AG08396 (cell line): ENCODE data around the gene CXCL10.
"Not testable (repeated sequence)": the region's sequence is repeated elsewhere in the genome, so short reads cannot be mapped to it uniquely, and the experiment has no call there.

Source experiments
- DNase-seq: peaks from one replicate; pipeline ENCODE4 v3.0.0; 2012; ENCODE audit warnings: low spot score, mixed read lengths

Gene CXCL10

DNA sequence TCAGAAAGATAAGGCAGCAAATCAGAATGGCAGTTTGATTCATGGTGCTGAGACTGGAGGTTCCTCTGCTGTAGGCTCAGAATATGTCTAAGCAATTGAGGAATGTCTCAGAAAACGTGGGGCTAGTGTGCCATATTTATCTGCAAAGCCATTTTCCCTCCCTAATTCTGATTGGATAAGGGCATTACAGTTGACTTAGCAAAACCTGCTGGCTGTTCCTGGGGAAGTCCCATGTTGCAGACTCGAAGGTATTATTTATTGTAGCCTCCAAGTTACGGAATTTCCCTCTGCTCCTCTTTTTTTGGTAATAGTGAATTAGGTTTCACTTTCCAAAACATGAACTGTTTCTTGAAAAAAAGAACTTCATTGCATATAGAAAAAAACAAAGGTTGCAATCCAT is at the start of gene CXCL10:
TSS of gene CXCL10 (minus strand) at position 109 of the 400 bp plus-strand sequence. CDS start at position 43, 66 bp downstream.
- peak; percentile 12 for DNase-seq

DNA sequence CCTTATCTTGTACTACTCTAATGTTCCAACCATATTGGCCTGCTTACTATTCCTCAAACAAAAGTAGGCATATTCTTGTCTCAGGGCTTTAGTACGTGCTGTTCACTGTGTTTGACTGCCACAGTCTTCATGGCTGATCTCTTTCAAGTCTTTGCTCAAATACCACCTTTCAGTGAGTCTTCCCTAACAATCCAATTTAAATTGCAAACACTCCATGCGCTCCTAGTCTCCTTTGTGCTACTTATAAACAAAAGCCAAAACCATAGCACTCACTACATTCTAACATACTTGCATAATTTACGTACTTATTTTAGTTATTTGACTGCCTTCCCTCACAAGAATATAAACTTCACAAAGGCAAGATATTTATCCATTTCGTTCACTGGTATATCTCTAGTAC is 49.5 kb upstream of the CXCL10 start:
- no peak for DNase-seq

DNA sequence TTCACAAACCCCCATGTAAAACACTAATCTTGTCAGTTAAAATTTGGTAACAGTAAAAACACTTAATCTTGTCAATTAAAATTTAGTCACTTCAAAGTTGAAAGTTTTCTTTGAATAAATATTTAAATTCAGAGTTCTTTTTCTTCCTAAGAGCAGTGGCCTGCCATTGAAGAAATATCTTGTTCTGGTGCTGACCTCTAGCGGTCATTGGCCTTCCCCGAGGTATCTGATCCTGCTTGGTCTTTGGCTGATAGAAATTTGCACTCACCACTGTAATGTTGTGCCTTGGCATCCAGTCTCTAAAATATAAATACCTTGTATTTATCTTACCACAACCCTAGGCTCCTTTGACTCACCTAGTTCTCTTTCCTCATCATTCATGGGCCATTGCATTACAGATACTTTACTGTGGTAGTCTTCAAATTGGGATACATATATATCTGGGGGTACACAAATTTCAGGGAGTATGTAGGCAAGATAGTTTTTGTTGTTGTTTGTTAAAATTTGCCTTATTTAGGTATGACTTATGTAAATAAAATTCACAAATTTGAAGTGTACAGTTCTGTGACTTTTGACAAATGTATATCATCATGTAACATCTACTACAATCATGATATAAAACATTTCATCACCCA is 44.5 kb upstream of the CXCL10 start:
- peak; percentile 76 for DNase-seq

DNA sequence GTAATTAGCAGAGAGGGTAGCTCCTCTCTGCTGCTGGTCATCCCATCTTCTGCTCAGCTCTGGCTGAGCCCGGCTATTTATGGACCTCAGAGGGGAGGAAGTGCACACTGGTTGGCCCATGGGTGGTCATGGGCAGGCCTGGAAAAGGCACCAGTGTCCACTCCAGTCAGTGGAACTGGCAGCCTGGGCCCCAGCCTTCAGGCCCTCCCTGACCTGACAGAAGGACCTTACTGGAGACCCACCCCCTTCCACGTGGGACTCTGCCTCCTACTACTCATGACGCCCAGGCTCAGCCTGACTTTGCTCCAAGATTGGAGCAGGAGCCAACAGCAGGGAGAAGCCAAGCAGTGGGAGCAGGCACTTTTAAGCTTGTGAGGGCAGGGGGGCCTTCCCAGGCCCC is 43.2 kb upstream of the CXCL10 start:
- DNase-seq: no peak

DNA sequence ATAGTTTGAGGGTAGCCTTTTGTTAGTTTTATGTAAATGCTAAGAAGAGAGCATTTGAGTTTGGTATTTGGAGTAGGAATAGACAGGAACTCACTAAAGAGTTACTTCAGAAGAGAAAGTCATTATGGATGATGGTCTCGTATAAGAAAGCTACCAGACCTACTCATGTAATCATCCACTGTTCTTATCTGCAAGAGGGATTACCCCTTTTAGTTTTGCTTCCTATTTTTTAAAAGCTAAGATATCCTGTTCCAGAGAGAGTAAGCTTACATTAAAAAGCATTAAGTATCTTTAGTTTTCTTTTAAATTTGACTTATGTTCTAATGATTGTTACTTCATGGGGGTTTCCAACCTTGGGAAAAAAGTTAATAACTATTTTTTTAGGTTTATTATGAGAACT is 38.7 kb upstream of the CXCL10 start:
- no peak for DNase-seq

DNA sequence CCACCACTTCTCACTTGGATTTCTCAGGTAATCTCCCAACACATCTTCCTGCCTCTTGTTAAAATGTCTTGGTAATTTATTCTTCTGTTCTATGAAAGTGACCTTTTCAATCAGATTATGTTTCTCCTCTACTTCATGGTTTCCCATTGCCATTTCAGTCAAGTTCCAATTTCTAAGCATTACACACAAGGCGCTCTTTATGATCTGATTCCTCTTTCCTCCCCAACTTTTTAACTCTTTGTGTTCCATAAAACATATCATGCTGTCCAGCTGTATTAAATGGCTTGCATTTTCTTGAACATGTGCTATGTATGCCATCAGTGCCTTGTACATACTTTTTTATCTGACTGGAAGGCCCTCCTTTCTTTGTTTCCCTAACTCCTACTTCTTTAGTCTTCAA is 38.1 kb upstream of the CXCL10 start:
- no peak for DNase-seq

DNA sequence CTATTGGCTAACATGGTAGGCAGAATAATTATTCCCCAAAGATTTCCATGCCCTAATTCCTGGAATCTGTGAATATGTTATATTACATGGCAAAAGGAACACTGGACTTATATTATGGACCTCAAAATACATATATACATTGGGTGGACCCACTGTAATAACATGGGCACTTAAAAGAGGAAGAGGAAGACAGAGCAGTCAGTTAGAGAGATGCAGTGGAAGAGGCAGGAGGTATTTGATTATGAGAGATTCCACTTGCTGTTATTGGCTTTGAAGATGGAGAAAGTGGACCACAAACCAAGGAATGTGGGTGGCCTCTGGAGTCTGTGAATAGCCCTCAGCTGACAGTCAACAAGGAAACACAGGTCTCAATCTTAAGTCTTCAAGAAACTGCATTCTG is 37.2 kb upstream of the CXCL10 start:
- no peak for DNase-seq

DNA sequence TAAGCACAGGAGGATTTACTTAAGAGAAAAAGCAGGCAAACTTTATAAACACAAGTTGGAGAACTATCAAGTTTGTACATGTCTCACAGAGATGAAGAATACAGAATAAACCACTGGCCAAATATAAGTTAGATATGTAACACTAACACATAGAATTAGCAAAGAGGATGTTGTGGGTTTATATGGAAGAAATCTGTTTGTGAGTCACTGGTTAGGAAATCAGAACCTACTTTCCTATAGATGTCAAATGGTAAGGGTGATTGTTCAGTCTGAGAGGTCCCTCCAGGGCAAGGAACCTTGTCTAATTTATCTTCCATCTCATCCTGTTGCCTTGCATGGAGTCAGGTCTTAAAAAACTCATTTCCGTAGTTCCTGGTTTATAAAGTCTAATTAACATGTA is 36.5 kb upstream of the CXCL10 start:
- DNase-seq: no peak

DNA sequence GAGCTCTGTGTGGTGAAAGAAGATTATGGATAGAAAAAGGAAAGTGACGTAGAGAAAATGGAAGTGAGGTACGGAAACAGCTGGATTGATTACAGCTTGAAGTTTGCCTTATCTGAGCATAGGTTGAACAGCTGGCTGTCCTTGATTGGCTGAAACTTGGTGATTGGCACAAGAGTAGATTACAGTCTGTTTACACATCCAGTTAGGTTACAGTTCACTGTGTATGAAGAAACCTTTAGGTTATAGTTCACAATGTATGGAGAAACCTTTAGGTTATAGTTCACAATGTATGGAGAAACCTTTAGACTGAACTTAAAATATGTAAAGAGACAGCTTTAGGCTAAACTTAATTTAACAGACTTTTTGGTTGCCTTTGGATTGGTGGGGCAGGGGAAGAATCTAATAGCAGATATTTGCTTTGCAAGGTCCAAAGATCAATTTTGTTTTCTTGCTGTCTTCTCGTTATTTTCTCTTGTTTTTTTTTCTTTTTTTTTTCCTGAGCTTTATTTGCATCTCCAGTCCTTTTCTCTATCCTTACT is 35.7 kb upstream of the CXCL10 start:
- DNase-seq: no peak

DNA sequence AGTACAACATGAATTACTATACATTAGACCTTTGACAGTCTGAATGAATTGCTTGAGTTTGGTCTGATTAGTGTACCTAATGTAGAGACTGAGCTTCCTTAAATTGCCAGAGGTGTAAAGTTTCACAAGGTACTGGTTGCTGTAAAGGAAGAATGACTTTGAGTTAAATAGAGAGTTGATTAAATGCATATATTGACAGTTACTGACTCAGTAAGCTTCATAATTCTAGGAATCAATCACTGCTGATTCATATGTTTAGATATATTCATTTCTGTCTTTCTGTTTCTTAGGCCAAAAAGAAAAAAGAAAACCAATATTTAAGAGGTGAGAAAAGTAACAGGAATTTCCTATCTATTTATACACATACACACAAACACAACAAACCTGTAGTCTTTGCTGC is 35.0 kb upstream of the CXCL10 start:
- DNase-seq: no peak

DNA sequence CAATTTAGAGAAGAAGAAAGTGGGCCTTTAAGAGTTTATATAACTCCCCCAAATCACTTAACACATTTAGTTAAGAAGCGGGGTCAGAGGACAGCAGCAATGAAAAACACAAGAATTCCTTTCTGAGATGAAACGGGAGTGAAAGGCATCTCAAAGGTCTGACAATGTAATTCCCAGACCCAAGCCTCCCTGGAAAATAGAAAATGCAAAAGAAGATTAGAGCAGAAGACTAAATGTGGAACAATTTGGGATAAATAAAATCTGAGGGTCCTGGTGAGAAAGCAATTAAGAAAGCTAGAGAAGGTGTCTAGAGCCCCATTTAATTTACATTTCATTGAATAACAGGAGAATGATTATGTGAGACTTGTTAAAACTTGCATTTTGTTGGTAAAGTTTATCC is 32.1 kb upstream of the CXCL10 start:
- DNase-seq: no peak

DNA sequence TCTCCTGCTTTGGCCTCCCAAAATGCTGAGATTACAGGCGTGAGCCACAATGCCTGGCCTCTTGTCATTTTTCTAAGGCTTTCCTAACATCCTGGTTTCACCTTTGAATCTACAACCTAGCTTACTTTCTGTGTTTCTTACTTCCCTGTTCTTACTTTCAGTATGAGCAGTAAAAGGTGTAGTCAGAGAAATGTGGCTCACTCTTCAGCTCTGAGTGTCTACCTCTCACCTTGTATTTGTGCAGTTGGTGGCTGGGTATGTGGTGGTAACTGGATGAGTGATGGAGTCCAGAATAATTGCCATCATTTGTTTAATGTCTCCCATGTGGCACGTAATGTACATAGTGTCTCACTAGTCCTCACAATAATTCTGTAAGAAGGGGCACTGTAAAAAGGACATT is 31.7 kb upstream of the CXCL10 start:
- no peak for DNase-seq

DNA sequence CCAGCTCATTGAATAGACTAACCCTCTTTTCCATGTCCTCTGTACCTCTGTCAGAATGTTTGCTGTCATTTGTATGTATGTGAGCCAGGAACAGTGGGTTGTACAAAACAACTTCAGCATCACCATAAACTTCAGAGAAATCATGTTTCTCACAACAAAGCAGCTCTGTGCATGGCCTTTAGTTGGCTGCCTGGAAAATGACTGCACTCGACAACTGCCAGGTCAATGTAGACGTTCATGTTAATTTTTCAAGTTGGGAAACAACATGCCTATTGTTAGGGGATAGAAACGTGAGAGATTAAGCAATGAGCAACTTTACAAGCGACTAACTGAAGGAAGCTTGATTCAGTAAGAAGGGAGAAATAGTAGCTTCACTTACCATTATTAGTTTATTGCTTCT is 30.4 kb upstream of the CXCL10 start:
- no peak for DNase-seq

DNA sequence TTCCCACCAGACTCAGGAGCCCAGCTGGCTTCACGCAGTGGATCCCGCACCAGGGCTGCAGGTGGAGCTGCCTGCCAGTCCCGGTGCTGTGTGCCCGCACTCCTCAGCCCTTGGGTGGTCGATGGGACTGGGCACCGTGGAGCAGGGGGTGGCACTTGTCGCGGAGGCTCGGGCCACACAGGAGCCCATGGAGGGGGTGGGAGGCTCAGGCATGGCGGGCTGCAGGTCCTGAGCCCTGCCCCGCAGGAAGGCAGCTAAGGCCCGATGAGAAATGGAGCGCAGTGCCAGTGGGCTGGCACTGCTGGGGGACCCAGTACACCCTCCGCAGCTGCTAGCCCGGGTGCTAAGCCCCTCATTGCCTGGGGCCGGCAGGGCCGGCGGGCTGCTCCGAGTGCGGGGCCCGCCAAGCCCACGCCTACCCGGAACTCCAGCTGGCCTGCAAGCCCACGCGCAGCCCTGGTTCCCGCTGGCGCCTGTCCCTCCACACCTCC is 27.3 kb upstream of the CXCL10 start:
- DNase-seq: not testable (repeated sequence)

DNA sequence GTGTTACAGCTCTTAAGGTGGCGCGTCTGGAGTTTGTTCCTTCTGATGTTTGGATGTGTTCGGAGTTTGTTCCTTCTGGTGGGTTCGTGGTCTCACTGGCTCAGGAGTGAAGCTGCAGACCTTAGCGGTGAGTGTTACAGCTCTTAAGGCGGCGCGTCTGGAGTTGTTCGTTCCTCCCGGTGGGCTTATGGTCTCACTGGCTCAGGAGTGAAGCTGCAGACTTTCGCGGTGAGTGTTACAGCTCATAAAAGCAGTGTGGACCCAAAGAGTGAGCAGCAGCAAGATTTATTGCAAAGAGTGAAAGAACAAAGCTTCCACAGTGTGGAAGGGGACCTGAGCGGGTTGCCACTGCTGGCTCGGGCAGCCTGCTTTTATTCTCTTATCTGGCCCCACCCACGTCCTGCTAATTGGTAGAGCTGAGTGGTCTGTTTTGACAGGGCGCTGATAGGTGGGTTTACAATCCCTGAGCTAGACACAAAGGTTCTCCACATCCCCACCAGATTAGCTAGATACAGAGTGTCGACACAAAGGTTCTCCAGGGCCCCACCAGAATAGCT is 26.6 kb upstream of the CXCL10 start:
- not testable (repeated sequence) for DNase-seq

DNA sequence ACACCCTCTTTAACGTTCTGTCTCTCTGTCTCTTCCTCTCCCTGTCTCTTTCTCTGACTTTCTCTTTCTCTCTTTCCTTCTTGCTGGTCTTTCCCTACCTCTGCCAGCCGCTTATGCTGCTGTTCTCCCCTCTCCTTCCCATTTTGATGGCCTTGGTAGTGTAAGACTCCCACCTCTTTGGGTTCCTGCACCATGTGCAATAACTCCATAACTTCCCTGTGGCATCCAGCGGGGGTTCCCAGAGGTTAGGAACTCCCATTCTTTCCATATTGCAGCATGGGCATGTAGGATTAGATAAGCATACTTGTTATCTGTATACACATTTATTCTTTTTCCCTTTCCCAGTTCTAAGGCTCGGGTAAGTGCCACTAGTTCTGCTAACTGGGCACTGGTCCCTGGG is 21.4 kb upstream of the CXCL10 start:
- not testable (repeated sequence) for DNase-seq

DNA sequence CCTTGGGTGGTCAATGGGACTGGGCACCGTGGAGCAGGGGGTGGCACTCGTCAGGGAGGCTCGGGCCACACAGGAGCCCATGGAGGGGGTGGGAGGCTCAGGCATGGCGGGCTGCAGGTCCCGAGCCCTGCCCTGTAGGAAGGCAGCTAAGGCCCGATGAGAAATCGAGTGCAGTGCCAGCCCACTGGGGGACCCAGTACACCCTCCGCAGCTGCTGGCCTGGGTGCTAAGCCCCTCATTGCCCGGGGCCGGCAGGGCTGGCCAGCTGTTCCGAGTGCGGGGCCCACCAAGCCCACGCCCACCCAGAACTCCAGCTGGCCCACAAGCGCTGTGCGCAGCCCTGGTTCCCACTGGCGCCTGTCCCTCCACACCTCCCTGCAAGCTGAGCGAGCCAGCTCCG is 20.0 kb upstream of the CXCL10 start:
- DNase-seq: not testable (repeated sequence)

DNA sequence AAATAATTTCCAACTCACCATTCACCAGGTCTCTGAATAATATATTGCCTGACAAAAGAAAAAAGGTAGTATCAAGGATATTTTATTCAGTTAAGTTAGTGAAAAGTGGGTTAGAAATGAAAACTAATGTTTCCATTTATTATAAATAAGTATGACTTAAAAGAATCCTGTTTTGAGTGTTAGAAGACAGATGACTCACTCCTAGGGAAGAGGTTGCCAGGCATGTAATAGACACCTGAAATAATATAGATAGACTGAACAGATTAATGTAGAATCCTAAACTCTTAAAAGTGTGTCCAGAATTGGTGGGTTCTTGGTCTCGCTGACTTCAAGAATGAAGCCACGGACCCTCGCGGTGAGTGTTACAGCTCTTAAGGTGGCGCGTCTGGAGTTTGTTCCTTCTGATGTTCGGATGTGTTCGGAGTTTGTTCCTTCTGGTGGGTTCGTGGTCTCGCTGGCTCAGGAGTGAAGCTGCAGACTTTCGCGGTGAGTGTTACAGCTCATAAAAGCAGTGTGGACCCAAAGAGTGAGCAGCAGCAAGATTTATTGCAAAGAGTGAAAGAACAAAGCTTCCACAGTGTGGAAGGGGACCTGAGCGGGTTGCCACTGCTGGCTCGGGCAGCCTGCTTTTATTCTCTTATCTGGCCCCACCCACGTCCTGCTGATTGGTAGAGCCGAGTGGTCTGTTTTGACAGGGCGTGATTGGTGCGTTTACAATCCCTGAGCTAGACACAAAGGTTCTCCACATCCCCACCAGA is 19.1 kb upstream of the CXCL10 start:
- peak; percentile 20 for DNase-seq

DNA sequence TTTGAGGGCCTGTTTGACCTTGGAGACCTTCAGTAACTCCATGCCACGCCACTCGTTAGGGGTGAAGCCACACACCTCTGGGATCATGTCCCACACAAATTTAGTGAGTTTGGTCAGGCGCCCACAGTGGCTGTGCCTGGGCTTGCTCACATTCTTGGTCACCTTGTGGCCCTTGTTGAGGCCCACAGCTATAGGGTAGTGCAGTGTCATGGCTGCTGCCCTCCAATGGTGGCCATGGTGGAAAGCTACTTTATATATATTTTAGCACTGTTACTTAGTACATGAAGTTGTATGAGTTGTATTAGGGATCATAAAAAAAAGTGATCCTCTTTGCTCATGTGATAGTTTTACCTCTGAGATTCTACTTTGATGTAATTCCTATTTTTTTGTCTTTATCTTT is 13.6 kb upstream of the CXCL10 start:
- DNase-seq: no peak

DNA sequence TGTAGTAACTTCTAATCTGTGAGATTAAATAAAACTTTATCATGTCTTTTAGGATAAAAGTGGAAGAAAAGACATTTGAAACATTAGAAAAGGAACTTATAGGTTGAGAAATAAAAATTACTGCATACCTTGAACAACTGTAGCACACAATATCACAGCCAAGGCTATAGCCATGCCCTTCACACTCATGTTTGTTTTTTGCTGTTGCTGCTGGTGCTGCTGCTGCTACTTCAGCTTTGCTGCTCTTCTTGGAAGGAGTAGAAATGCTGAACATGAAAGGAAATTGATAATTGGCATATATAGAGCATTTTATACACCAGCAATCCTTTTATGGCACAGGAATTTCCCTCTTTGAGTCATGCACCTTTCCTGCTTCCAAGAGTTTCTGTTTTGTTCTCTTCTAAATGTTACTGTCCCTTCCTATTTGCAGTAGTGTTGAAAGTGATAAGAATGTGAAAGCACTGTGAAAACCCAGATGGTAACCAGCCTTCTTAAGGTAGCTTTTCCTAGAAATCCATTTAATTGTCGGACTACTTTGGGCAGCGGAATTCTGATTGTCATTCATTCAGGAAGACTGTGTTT is 12.6 kb upstream of the CXCL10 start, which contains the start of gene CXCL11:
TSS of gene CXCL11 (minus strand) at position 272 of the 582 bp plus-strand sequence. CDS start at position 189, 83 bp downstream.
- no peak for DNase-seq

DNA sequence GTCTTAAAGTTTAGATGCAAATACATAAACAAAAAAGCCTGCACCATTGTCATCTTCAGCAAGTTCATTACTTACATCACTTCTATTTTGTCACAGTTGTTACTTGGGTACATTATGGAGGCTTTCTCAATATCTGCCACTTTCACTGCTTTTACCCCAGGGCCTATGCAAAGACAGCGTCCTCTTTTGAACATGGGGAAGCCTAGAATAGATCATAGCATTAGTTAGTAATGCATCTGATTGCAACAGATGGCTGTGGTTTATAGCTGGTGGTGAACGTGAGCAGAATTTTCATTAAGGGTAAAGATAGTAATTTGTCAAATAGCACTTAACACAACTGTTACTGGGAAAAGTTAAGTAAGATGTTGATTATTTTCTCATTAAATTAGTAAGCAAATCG is 11.8 kb upstream of the CXCL10 start:
- DNase-seq: no peak

DNA sequence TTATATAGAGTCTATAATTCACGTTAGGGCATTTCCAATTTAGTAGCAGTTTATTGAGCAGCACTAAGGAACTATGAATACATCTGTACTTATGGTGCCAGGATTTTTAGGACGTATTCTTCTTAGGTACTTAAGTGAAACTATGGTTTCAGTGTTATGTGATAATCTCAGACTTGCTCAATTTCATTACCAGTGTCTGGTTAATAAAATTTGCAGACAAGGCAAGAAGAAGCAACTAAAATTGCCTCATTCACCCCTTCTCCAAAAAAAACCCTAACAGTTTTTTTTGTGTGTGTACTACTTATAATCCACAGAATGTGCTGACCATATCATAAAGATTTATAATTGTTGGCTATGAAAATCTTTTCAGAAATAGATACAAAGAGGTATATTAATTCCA is 6.0 kb upstream of the CXCL10 start:
- no peak for DNase-seq

DNA sequence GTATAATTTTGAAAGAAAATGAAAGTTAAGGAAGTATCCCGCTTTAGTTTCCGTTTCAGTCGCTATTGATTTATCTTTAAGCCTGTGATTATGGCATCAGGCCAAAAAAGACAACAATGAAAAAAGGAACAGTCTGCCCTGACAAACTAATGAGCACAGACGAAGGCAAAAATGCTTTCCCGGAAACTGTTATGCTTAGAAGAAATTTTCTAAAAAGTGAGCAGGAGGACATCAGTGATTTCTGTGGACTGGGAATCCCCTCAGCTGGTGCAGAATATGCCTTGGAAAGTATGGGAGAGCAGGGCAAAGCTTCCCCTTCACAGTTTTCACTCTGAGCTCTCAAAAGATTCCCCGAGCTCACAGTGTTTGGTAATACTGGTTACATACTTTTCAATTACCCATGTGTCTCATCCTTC is 5.1 kb upstream of the CXCL10 start:
- no peak for DNase-seq
